BJ (cell line): ENCODE measurements around the gene FNDC3B. TPM values are rescaled to one million over a fixed set of nuclear protein-coding genes. Genes with fewer than 3 reads are reported as not detected.

ENCODE experiments used
- CTCF ChIA-PET: fragments of 350-600 bp; formaldehyde crosslinking; extraction: SDS; loops from one replicate; lab custom pipeline; 2021; ENCODE audit warnings: antibody characterized with exemption, inconsistent platforms; lab: Yijun Ruan, JAX
- POLR2A ChIA-PET: fragments of 300-600 bp; sonication (Branson Sonifier 250); formaldehyde crosslinking; extraction: SDS; loops from one replicate; lab custom pipeline; 2021; ENCODE audit warnings: antibody characterized with exemption; lab: Charles Lee
- DNase-seq: peaks from one replicate; pipeline ENCODE4 v3.0.0-alpha.2; 2011; ENCODE audit warnings: low read depth
- H3K27me3 ChIP-seq: 2 replicates; pipeline ENCODE4 v1.6.0; 2011; ENCODE audit warnings: low read length; ENCODE audit not compliant: control insufficient read depth, insufficient read depth
- H3K36me3 ChIP-seq: 2 replicates; pipeline ENCODE4 v1.5.1; 2011; ENCODE audit warnings: low read length; ENCODE audit not compliant: control insufficient read depth, insufficient read depth
- H3K4me3 ChIP-seq: 2 replicates; pipeline ENCODE4 v1.5.1; 2011; ENCODE audit warnings: low read depth, mild to moderate bottlenecking, control low read depth, low read length
- CTCF ChIP-seq: IDR thresholded peaks from 2 replicates; pipeline ENCODE4 v1.5.1; 2011; ENCODE audit warnings: low read depth, mild to moderate bottlenecking, control low read depth, inconsistent platforms, low read length, moderate library complexity; ENCODE audit not compliant: insufficient read depth
- polyA plus RNA-seq: library from polyadenylated mRNA; depleted of rRNA; stranded (reverse); fragments of >200 nt; gene quantifications from 2 replicates; pipeline ENCODE4 v1.2.3, GENCODE V29; 2011

The FNDC3B gene
- polyA plus RNA-seq, 1 experiment = 28.6 TPM

DNA sequence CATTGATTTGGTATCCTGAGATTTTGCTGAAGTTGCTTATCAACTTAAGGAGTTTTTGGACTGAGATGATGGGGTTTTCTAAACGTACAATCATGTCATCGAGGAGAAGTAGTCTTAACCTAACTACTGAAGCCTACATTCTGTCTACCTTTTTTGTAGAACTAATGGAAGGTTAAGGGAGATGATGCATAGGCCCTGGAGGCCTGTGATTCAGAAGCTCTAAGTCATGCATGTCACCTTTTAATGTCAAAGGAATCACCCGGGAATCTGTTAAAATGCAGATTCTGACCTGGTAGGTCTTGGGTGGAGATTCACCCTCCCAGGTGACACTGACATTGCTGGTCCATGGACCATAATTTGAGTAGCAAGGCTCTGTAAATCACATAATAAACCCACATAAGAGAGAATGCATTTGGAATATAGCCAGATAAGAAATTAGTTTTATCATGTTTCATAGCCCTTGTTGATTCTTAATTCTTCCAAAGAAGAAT, 344.0 kb downstream of the FNDC3B start:
- no peaks in the 10 kb centered on the region for H3K27me3 ChIP-seq
- H3K36me3 ChIP-seq = peaks cover 10% of the 10 kb centered on the region
- DNase-seq = no peak
- ChIA-PET CTCF (no interaction called here), POLR2A (no interaction called here)
- no peak overlapping the region for H3K4me3 ChIP-seq
- TF ChIP-seq CTCF = no peak

DNA sequence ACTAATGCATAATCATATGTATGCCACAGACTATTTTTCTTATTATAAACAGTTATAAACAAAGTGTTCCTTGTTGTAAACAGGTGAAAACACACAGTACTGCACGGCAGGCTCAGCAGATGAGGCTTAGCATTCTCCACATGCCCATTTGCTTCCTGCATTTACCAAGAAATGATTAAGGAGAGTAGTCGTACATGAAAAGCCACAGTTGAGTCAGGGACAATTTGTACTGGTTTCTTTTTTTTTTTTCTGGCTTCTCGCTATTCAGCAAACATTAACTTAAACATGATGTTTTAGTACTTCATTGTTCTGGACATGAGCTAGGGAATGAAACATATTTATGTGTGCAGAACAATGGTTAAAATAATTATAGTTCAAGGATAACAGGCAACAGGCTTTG, 345.5 kb downstream of the FNDC3B start:
- Histone ChIP-seq H3K4me3 (no peak overlapping the region), H3K27me3 (no peaks in the 10 kb centered on the region), H3K36me3 (peaks cover 1% of the 10 kb centered on the region)
- TF ChIP-seq CTCF = no peak
- ChIA-PET POLR2A (no interaction called here), CTCF (no interaction called here)
- no peak for DNase-seq

GRCh38 chr3:172387728-172388127, 348.4 kb downstream of the FNDC3B start:
- CTCF ChIA-PET = no interaction called here
- TF ChIP-seq CTCF = no peak
- Histone ChIP-seq H3K36me3 (peaks cover 3% of the 10 kb centered on the region; the same call in 1 of the 2 replicates), H3K4me3 (no peak overlapping the region), H3K27me3 (no peaks in the 10 kb centered on the region)
- POLR2A ChIA-PET = no interaction called here
- no peak for DNase-seq

DNA sequence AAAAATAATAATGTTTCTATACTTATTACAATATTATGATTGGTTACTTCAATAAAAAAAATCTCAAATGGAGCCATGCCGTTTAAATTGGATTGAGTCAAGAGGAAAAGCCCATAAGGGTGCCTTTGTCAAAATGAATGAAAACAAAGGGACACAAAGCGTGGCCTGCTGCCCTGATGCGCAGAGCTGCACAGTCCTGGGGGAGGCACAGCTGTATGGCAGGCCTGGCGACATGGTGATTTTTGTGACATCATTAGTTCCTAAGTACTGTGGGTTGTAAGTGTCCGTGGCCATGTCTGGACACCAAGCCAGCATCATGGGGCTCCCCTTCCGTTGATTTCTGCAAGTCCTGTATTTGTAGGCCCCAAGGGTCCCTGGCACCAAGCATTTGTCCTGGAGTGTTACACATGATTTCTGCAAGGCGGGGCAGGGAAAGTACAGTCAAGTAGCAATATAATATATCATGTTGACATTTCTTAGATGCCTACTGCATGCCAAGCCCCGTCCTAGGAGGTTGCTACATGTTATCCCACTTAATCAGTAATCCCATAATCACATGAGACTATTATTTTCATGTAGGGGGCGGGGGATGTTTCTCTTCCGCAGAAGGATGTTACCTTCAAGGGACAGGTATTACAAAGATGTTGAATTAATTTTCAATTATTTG, 349.2 kb downstream of the FNDC3B start:
- DNase-seq = no peak
- ChIA-PET CTCF (no interaction called here), POLR2A (no interaction called here)
- Histone ChIP-seq H3K4me3 (no peak overlapping the region), H3K27me3 (no peaks in the 10 kb centered on the region), H3K36me3 (peaks cover 3% of the 10 kb centered on the region; the same call in 1 of the 2 replicates)
- no peak for TF ChIP-seq CTCF

- POLR2A ChIA-PET = no interaction called here
- Histone ChIP-seq H3K36me3 (peaks cover 5% of the 10 kb centered on the region; the same call in 1 of the 2 replicates), H3K4me3 (no peak overlapping the region), H3K27me3 (no peaks in the 10 kb centered on the region)
- no peak for TF ChIP-seq CTCF
- CTCF ChIA-PET = no interaction called here
- no peak for DNase-seq
Measured at GRCh38 chr3:172390792-172391191, 351.4 kb downstream of the FNDC3B start.
